B cell (primary cell): ENCODE measurements around the gene LRRC15.

Source experiments
- CTCF ChIP-seq: fragments of 200-600 bp; IDR thresholded peaks from one replicate; pipeline ENCODE4 v1.8.0; 2022; ENCODE audit warnings: antibody characterized with exemption, mild to moderate bottlenecking
- EZH2 ChIP-seq: IDR thresholded peaks from 2 replicates; pipeline ENCODE4 v1.6.1; 2012; ENCODE audit warnings: borderline replicate concordance, low read depth, mild to moderate bottlenecking, moderate library complexity, low read length; ENCODE audit not compliant: insufficient read depth, poor library complexity, severe bottlenecking

- no peak for TF ChIP-seq CTCF
- TF ChIP-seq EZH2: no peak
Measured at GRCh38 chr3:194396539-194396858, 27.0 kb upstream of the LRRC15 start.
